GM21619 (cell line): Measurements from ENCODE around the gene PCDHB2.
"Not testable (repeated sequence)": the region's sequence is repeated elsewhere in the genome, so short reads cannot be mapped to it uniquely, and the experiment has no call there.

Source experiments
- ATAC-seq: cut with Tn5 transposase; IDR thresholded peaks from one replicate; pipeline ENCODE4 v1.9.1; 2021; ENCODE audit not compliant: unreplicated experiment

PCDHB2 gene

DNA sequence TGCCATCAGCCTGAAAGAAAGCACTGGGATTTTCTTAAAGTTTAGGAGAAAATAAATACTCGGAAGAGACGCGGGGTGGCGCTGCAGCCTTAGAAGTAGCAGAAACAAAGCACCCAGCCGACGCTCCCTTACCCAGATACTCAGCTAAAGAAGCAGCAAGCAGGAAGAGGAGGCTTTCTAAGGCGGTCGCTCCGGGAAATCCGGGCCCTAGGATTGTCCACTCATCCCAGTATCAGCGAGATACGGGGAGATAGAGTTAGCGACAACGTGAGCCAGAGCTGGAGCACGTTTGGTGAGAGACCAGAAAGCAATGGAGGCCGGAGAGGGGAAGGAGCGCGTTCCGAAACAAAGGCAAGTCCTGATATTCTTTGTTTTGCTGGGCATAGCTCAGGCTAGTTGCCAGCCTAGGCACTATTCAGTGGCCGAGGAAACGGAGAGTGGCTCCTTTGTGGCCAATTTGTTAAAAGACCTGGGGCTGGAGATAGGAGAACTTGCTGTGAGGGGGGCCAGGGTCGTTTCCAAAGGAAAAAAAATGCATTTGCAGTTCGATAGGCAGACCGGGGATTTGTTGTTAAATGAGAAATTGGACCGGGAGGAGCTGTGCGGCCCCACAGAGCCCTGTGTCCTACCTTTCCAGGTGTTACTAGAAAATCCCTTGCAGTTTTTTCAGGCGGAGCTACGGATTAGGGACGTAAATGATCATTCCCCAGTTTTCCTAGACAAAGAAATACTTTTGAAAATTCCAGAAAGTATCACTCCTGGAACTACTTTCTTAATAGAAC, at the start of gene PCDHB2:
TSS of gene PCDHB2 (plus strand) at position 135 of the 782 bp plus-strand sequence. CDS start at position 311, 176 bp downstream.
- no peak for ATAC-seq

DNA sequence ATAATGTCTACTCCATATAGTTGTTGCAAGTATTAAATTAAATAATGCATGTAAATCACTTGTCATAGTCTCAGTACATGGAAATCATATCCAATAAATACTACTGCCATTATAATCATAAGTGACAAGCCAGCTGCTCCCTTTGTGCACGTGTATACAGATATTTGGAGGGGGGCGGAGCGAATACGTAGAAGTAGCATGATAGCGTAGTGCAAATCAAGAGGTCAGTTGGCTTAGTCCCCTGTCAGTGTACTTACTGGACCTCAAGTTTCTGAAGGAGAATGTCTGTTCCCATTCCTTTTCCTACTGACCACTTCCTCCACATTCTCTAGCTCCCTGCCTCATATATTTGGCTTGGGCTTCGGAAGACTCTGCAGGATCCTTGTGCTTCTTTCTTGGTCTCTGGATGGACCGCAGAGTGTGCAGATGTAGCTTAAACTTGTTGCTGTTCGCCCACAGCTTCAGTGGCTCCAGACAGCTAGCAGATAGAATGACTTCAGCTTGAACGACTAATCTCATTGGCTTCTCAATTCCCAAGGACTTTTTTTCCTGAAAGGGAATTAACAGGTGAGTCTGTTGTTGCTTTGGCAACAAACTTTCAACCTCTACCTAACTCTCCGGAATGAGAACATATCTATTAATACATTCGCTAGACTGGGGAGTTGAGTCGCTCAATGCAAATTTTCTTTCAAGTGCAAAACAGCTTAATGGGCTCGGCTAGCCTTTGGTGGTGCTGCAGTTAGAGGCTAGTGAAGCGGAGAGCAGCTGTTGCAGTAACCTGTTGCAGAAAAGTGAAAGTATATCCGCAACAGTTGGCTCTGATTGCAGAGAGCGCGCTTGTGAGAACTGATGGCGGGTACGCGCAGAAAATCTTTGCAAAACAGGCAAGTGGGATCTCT, 43.5 kb upstream of the PCDHB2 start, which contains the start of gene PCDHB1:
TSS of gene PCDHB1 (plus strand) at position 753 of the 899 bp plus-strand sequence. CDS start at position 850, 97 bp downstream.
- ATAC-seq, result no peak

DNA sequence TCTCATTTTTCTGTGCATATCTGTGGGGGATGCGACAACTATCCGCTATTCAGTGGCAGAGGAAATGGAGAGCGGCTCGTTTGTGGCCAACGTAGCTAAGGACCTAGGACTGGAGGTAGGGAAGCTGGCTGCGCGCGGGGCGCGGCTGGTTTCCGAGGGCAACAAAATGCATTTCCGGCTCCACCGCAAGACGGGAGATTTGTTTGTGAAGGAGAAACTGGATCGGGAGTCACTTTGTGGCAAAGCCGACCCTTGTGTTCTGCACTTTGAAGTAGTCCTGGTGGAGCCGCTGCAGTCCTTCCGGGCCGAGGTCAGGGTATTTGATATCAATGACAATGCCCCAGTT, 42.9 kb upstream of the PCDHB2 start:
- no peak for ATAC-seq

DNA sequence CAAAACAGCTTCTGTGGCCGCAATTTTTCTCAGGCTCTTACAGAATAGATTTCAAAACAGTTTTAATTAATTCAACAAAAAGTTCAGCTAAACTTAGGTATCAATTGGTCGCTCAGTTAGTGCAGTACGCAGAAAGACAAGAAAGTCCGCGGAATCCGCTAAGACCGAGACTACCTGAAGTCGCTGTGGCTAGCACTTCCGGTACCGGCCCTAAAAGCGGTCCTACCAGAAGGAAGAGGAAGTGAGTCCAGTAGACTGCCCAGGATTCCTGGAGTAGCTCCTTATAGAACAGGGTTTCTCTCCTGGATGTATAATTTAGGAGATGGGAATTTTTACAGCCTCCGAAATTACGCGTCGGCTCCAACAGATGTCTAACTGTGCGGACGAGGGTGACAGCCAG, 16.6 kb upstream of the PCDHB2 start:
- ATAC-seq, result no peak

DNA sequence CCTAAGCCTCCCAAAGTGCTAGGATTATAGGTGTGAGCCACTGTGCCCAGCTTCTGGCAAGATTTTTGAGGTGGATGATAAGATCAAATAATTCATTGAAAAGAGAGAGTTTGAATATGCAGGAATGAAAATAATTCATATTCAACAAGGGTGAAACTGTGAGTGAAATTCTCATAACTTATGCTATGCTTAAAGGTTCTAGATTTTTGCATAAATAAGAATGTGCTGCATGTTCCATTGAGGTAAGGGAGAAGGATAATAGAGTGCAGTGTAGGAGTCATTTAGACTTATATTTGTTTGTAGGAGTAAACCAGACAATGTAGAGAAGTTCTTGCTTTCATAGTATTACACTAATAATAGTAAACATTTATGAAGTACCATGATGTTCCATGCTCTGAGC, 12.2 kb upstream of the PCDHB2 start:
- no peak for ATAC-seq

DNA sequence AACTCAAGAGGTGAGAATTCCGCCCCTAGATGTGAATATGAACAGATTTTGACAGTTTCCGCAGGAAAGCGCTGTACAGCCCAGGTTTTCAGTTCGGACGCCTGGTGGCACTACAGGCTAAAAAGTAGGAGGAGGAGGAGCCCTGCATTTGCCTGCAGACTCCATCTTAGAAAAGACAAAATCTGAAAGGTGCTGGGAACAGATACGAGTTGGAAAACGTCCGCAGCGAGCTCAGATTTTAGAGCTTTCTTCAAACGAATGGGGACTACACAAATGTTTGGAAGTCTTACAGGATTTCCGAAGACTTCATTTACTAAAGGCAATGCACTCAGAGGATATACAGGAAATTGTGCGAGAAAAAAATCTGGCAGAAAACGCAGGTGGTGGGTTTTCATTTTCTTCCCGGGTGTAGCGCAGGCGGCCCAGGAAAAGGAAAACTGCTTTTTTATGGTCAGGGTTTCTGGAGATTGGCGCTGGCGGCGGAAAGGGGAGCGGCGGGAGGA, 9.9 kb upstream of the PCDHB2 start:
- ATAC-seq, result no peak

DNA sequence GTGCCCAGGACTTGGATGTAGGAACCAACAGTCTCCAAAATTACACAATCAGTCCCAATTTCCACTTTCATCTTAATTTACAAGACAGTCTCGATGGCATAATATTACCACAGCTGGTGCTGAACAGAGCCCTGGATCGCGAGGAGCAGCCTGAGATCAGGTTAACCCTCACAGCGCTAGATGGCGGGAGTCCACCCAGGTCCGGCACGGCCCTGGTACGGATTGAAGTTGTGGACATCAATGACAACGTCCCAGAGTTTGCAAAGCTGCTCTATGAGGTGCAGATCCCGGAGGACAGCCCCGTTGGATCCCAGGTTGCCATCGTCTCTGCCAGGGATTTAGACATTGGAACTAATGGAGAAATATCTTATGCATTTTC, 837 bp downstream of the PCDHB2 start:
- ATAC-seq, result no peak

DNA sequence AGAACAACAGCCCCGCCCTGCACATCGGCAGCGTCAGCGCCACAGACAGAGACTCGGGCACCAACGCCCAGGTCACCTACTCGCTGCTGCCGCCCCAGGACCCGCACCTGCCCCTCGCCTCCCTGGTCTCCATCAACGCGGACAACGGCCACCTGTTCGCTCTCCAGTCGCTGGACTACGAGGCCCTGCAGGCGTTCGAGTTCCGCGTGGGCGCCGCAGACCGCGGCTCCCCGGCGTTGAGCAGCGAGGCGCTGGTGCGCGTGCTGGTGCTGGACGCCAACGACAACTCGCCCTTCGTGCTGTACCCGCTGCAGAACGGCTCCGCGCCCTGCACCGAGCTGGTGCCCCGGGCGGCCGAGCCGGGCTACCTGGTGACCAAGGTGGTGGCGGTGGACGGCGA, 1.8 kb downstream of the PCDHB2 start:
- ATAC-seq, result not testable (repeated sequence)

DNA sequence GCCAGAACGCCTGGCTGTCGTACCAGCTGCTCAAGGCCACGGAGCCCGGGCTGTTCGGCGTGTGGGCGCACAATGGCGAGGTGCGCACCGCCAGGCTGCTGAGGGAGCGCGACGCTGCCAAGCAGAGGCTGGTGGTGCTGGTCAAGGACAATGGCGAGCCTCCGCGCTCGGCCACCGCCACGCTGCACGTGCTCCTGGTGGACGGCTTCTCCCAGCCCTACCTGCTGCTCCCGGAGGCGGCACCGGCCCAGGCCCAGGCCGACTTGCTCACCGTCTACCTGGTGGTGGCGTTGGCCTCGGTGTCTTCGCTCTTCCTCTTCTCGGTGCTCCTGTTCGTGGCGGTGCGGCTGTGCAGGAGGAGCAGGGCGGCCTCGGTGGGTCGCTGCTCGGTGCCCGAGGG, 2.2 kb downstream of the PCDHB2 start:
- not testable (repeated sequence) for ATAC-seq

DNA sequence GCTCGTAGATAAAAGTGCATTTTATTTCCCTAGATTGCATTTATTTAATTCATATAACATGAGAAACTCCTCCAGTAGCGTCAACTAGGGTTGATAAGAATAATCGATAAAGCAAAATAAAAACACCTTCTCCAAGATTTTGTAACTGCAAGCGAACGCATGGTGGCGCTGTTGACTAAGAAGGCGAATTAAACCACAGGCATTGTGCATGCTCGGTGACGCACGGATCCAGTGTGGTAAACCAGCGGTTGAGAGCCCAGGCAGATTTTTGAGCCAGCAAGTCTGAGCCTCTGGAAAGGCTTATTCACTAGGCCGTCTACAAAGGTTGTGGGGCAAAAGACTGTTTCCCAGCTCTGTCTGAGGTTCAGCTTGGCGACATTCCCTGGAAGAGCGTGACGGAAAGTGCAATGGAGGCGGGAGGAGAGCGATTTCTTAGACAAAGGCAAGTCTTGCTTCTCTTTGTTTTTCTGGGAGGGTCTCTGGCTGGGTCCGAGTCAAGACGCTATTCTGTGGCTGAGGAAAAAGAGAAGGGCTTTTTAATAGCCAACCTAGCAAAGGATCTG, 5.9 kb downstream of the PCDHB2 start, which contains the start of gene PCDHB3:
TSS of gene PCDHB3 (plus strand) at position 231 of the 563 bp plus-strand sequence. CDS start at position 408, 177 bp downstream.
- ATAC-seq, result no peak

DNA sequence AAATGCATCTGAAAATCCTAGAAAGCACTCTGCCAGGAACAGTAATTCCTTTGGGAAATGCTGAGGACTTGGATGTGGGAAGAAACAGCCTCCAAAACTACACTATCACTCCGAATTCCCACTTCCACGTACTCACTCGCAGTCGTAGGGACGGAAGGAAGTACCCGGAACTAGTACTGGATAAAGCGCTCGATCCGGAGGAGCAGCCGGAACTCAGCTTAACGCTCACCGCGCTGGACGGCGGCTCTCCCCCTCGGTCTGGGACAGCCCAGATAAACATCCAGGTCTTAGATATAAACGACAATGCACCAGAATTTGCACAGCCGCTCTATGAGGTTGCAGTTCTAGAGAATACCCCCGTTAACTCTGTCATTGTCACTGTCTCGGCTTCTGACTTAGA, 6.6 kb downstream of the PCDHB2 start:
- ATAC-seq, result no peak

DNA sequence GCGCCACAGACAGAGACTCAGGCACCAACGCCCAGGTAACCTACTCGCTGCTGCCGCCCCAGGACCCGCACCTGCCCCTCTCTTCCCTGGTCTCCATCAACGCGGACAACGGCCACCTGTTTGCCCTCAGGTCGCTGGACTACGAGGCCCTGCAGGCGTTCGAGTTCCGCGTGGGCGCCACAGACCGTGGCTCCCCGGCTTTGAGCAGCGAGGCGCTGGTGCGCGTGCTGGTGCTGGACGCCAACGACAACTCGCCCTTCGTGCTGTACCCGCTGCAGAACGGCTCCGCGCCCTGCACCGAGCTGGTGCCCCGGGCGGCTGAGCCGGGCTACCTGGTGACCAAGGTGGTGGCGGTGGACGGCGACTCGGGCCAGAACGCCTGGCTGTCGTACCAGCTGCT, 7.7 kb downstream of the PCDHB2 start:
- not testable (repeated sequence) for ATAC-seq

DNA sequence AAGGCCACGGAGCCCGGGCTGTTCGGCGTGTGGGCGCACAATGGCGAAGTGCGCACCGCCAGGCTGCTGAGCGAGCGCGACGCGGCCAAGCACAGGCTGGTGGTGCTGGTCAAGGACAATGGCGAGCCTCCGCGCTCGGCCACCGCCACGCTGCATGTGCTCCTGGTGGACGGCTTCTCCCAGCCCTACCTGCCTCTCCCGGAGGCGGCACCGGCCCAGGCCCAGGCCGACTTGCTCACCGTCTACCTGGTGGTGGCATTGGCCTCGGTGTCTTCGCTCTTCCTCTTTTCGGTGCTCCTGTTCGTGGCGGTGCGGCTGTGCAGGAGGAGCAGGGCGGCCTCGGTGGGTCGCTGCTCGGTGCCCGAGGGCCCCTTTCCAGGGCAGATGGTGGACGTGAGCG, 8.1 kb downstream of the PCDHB2 start:
- not testable (repeated sequence) for ATAC-seq

DNA sequence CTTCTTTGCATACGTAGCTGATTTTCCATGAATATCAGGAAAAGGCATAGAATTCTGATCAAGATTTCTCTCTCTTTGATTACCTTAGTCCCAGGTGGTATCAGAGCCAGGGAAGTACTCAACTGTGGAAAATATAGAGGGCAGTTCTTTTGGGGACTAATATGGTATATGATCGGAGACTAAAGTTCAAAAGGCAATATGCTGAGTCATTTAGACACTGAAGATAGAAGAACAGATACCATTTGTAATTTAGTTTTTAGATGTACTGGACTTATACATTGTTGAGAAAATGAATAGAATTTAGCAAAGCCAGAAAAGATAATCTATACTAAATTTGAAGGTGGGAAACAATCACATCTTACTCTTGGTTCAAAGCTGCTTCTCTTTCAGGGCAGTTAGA, 10.9 kb downstream of the PCDHB2 start:
- no peak for ATAC-seq

DNA sequence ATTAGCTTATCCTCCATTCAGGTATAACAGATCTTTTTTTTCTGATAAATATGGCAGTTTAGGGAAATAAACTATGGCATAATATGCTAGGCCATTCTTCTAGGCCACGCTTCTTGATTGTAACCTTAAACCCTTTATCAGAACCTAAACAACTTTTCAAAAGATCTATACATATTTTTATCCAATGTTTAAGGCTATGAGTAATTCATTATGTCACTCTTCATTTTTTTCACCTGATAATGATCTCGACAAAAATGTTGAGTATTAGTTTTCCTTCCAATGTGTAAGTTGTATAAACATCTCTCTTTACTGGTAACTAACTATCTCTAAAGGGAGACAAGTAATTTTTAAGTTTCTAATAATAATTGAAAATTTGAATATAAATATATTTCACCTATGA, 24.8 kb downstream of the PCDHB2 start:
- no peak for ATAC-seq

DNA sequence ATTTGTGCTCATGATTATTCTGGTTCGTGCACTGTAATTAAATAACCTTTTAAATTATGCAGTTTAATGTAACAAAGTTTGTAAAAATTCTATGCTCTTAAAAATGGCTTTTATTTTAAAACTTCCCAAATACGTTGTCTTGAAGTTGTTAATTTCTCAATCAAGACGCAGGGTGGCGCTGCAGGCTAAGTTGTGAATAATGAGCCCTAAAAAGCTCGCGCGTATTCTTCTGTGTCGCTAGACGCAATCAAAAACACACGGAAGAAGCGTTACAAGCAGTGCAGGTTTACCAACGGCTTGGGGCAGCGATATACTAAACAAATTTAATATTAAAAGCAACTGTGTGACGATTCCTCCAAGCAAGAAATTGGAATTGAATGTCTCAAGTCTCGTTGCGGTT, 27.1 kb downstream of the PCDHB2 start, which contains the start of gene PCDHB4:
TSS of gene PCDHB4 (plus strand) at position 256 of the 400 bp plus-strand sequence. CDS start 181 bp downstream, outside the sequence.
- no peak for ATAC-seq

DNA sequence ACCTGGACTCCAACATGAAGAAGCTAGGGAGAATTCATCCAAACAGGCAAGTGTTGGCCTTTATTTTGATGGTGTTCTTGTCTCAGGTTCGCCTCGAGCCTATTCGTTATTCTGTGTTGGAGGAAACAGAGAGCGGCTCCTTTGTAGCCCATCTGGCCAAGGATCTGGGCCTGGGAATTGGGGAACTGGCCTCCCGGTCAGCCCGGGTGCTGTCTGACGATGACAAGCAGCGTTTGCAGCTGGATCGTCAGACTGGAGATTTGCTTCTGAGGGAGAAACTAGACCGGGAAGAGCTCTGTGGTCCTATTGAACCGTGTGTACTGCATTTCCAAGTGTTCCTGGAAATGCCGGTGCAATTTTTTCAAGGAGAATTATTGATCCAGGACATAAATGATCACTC, 27.6 kb downstream of the PCDHB2 start:
- ATAC-seq, result no peak

DNA sequence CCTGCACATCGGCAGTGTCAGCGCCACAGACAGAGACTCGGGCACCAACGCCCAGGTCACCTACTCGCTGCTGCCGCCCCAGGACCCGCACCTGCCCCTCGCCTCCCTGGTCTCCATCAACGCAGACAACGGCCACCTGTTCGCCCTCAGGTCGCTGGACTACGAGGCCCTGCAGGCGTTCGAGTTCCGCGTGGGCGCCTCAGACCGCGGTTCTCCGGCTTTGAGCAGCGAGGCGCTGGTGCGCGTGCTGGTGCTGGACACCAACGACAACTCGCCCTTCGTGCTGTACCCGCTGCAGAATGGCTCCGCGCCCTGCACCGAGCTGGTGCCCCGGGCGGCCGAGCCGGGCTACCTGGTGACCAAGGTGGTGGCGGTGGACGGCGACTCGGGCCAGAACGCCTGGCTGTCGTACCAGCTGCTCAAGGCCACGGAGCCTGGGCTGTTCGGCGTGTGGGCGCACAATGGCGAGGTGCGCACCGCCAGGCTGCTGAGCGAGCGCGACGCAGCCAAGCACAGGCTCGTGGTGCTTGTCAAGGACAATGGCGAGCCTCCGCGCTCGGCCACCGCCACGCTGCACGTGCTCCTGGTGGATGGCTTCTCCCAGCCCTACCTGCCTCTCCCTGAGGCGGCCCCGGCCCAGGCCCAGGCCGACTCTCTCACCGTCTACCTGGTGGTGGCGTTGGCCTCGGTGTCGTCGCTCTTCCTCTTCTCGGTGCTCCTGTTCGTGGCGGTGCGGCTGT, 29.2 kb downstream of the PCDHB2 start:
- not testable (repeated sequence) for ATAC-seq

DNA sequence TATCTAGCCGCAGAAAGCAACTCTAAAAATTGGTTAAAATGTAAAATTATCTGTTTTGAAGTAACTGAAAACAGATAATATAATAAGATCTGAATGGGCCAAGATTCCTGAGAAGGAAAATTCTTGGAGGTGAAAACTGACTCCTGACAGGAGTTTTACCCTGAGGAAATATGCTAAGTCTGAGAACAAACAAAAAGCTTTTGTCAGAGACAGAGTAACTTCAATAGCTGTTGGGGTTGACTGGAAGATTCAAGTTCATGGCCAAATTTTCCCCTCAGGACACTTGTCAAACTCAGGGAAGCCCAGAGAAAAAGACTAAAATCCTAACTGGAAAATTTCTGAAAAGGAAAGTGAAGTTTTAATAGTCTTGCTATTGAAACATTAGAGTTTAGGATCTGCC, 32.9 kb downstream of the PCDHB2 start:
- no peak for ATAC-seq

DNA sequence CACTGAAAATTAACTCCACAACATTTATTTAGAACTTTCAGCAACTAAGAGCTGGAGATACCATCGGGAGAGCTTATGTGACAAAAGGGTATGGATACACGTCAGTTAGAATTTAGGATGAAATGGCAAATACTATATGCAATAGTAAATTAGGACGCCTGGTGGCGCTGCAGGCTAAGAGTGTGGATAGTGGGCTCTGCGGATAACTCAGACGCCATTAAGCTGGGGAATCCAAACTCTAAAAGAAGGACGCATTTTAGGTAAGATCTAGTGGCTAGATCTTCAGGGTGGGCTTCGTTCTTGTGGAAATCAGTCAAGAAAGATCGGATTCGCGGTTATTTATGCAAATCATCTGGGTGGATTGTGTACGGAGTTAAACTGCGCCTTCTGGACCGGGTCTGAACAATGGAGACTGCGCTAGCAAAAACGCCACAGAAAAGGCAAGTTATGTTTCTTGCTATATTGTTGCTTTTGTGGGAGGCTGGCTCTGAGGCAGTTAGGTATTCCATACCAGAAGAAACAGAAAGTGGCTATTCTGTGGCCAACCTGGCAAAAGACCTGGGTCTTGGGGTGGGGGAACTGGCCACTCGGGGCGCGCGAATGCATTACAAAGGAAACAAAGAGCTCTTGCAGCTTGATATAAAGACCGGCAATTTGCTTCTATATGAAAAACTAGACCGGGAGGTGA, 40.8 kb downstream of the PCDHB2 start, which contains the start of gene PCDHB5:
TSS of gene PCDHB5 (plus strand) at position 177 of the 688 bp plus-strand sequence. CDS start at position 406, 229 bp downstream.
- ATAC-seq, result no peak
